WTC11 (cell line): ENCODE results near the gene ZNF423. TPM values are rescaled to one million over a fixed set of nuclear protein-coding genes. Genes with fewer than 3 reads are reported as not detected.

ENCODE experiments used
- ATAC-seq: fragments of 200-7000 bp; cut with Tn5 transposase; 2 replicates; pipeline ENCODE4 v1.10.0; 2021; ENCODE audit warnings: mild to moderate bottlenecking, moderate library complexity
- CTCF ChIA-PET: fragments of 300-600 bp; sonication (Branson Sonifier 250); formaldehyde crosslinking; loops from one replicate; lab custom pipeline; 2021; ENCODE audit warnings: antibody characterized with exemption; lab: Charles Lee
- POLR2A ChIA-PET: fragments of 350-600 bp; sonication (Branson Sonifier 250); formaldehyde crosslinking; loops from one replicate; lab custom pipeline; 2021; ENCODE audit warnings: antibody characterized with exemption; lab: Charles Lee
- DNase-seq: peaks from one replicate; pipeline ENCODE4 v3.0.0; 2021; ENCODE audit warnings: low spot score
- H3K27ac Mint-ChIP-seq: 2 replicates; pipeline ENCODE4 v1.8.0; 2021; ENCODE audit warnings: mixed read lengths
- H3K27me3 Mint-ChIP-seq: 2 replicates; pipeline ENCODE4 v1.8.0; 2021; ENCODE audit warnings: low read depth, mild to moderate bottlenecking, moderate library complexity, mixed read lengths
- H3K36me3 Mint-ChIP-seq: 2 replicates; pipeline ENCODE4 v1.8.0; 2021; ENCODE audit warnings: mixed read lengths
- H3K4me1 Mint-ChIP-seq: 2 replicates; pipeline ENCODE4 v1.8.0; 2022; ENCODE audit warnings: mixed read lengths
- H3K4me3 Mint-ChIP-seq: 2 replicates; pipeline ENCODE4 v1.8.0; 2021; ENCODE audit warnings: mild to moderate bottlenecking, moderate library complexity, mixed read lengths
- H3K9me3 Mint-ChIP-seq: 2 replicates; pipeline ENCODE4 v1.8.0; 2021; ENCODE audit warnings: mixed read lengths
- CREB1 ChIP-seq: sonication (generic); formaldehyde crosslinking; IDR thresholded peaks from 2 replicates; pipeline ENCODE4 v1.8.0; 2023; ENCODE audit warnings: mild to moderate bottlenecking, missing genetic modification reagents
- FOXJ3 ChIP-seq: sonication (generic); formaldehyde crosslinking; IDR thresholded peaks from 2 replicates; pipeline ENCODE4 v1.9.0; 2021; ENCODE audit warnings: missing genetic modification reagents, mild to moderate bottlenecking, borderline replicate concordance
- GRHL2 ChIP-seq: fragments of 250-450 bp; sonication (Bioruptor Pico); IDR thresholded peaks from 2 replicates; pipeline ENCODE4 v1.8.0; 2022; ENCODE audit warnings: mild to moderate bottlenecking, moderate library complexity; ENCODE audit not compliant: insufficient replicate concordance, severe bottlenecking
- NFE2L1 ChIP-seq: sonication (generic); formaldehyde crosslinking; IDR thresholded peaks from 2 replicates; pipeline ENCODE4 v1.8.1; 2023; ENCODE audit warnings: missing genetic modification reagents
- RELA ChIP-seq: sonication (generic); formaldehyde crosslinking; IDR thresholded peaks from 2 replicates; pipeline ENCODE4 v1.8.1; 2022; ENCODE audit warnings: missing genetic modification reagents, mild to moderate bottlenecking, borderline replicate concordance
- SMAD3 ChIP-seq: sonication (generic); formaldehyde crosslinking; IDR thresholded peaks from 2 replicates; pipeline ENCODE4 v1.8.0; 2022; ENCODE audit warnings: missing genetic modification reagents, mild to moderate bottlenecking, borderline replicate concordance
- SMAD4 ChIP-seq: sonication (generic); formaldehyde crosslinking; IDR thresholded peaks from 2 replicates; pipeline ENCODE4 v1.8.0; 2022; ENCODE audit warnings: mild to moderate bottlenecking, missing genetic modification reagents
- TEAD4 ChIP-seq: sonication (generic); formaldehyde crosslinking; IDR thresholded peaks from 2 replicates; pipeline ENCODE4 v1.8.0; 2022; ENCODE audit warnings: mild to moderate bottlenecking, missing genetic modification reagents
- ZBTB21 ChIP-seq: sonication (generic); formaldehyde crosslinking; IDR thresholded peaks from 2 replicates; pipeline ENCODE4 v1.8.1; 2023; ENCODE audit warnings: mild to moderate bottlenecking, missing genetic modification reagents, borderline replicate concordance
- total RNA-seq: library from RNA; stranded (reverse); gene quantifications from 3 replicates; pipeline ENCODE4 v1.2.3, GENCODE V29; 2021
- TF ChIP-seq, protein P1 (sequence below): sonication (generic); formaldehyde crosslinking; IDR thresholded peaks from 2 replicates; pipeline ENCODE4 v1.8.1; 2022; ENCODE audit warnings: mild to moderate bottlenecking, moderate library complexity, missing genetic modification reagents
- TF ChIP-seq, protein P2 (sequence below): sonication (generic); formaldehyde crosslinking; IDR thresholded peaks from 2 replicates; pipeline ENCODE4 v1.8.0; 2023; ENCODE audit warnings: mild to moderate bottlenecking, missing genetic modification reagents
- TF ChIP-seq, protein P3 (sequence below): fragments of 250-450 bp; sonication (Bioruptor Pico); IDR thresholded peaks from 2 replicates; pipeline ENCODE4 v1.9.0; 2021; ENCODE audit warnings: mild to moderate bottlenecking, borderline replicate concordance
- TF ChIP-seq, protein P4 (sequence below): fragments of 250-450 bp; sonication (Bioruptor Pico); IDR thresholded peaks from 2 replicates; pipeline ENCODE4 v1.9.0; 2021; ENCODE audit warnings: moderate library complexity, mild to moderate bottlenecking, inconsistent platforms, borderline replicate concordance
- TF ChIP-seq, protein P5 (sequence below): fragments of 250-450 bp; sonication (Bioruptor Pico); IDR thresholded peaks from 2 replicates; pipeline ENCODE4 v1.9.0; 2021; ENCODE audit warnings: mild to moderate bottlenecking
- TF ChIP-seq, protein P6 (sequence below): sonication (generic); formaldehyde crosslinking; conservative IDR thresholded peaks from 2 replicates; pipeline ENCODE4 v1.8.1; 2022; ENCODE audit warnings: mild to moderate bottlenecking, missing genetic modification reagents
- TF ChIP-seq, protein P7 (sequence below): sonication (generic); formaldehyde crosslinking; IDR thresholded peaks from 2 replicates; pipeline ENCODE4 v1.8.1; 2022; ENCODE audit warnings: mild to moderate bottlenecking, missing genetic modification reagents, moderate library complexity, borderline replicate concordance
- TF ChIP-seq, protein P8 (sequence below): sonication (generic); formaldehyde crosslinking; IDR thresholded peaks from 2 replicates; pipeline ENCODE4 v1.8.0; 2022; ENCODE audit warnings: mild to moderate bottlenecking, missing genetic modification reagents
- TF ChIP-seq, protein P9 (sequence below): sonication (generic); formaldehyde crosslinking; IDR thresholded peaks from 2 replicates; pipeline ENCODE4 v1.8.0; 2022; ENCODE audit warnings: missing genetic modification reagents

Gene ZNF423
- total RNA-seq, 1 experiment from 2014 or later: 38.8 TPM

DNA sequence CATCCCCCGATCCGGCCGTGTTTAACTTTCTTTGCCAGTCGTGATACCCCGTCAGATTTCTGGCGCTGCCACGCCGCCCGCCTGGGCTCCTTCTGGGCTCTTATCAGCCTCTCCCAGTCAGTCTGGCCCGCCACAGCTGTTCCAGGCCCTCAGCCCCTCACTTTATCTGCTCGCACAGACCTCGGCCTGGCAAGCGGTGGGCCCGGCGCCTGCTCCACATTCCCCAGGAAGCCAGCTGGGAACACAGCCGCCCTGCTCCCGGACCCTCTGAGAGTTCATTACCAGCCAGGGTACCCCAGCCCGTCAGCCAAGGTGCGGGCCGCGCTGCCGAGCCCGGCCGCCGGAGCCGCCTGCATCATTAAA lies 157.5 kb downstream of the ZNF423 start (continued):
- TF ChIP-seq, protein P1, sequence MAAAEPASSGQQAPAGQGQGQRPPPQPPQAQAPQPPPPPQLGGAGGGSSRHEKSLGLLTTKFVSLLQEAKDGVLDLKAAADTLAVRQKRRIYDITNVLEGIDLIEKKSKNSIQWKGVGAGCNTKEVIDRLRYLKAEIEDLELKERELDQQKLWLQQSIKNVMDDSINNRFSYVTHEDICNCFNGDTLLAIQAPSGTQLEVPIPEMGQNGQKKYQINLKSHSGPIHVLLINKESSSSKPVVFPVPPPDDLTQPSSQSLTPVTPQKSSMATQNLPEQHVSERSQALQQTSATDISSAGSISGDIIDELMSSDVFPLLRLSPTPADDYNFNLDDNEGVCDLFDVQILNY (CRISPR knock-in tag): no peak
- TF ChIP-seq SMAD3 (CRISPR knock-in tag) (no peak), ZBTB21 (no peak), FOXJ3 (no peak), GRHL2 (CRISPR knock-in tag) (no peak), TEAD4 (CRISPR knock-in tag) (no peak), NFE2L1 (CRISPR knock-in tag) (no peak), SMAD4 (CRISPR knock-in tag) (no peak)
- TF ChIP-seq, protein P2, sequence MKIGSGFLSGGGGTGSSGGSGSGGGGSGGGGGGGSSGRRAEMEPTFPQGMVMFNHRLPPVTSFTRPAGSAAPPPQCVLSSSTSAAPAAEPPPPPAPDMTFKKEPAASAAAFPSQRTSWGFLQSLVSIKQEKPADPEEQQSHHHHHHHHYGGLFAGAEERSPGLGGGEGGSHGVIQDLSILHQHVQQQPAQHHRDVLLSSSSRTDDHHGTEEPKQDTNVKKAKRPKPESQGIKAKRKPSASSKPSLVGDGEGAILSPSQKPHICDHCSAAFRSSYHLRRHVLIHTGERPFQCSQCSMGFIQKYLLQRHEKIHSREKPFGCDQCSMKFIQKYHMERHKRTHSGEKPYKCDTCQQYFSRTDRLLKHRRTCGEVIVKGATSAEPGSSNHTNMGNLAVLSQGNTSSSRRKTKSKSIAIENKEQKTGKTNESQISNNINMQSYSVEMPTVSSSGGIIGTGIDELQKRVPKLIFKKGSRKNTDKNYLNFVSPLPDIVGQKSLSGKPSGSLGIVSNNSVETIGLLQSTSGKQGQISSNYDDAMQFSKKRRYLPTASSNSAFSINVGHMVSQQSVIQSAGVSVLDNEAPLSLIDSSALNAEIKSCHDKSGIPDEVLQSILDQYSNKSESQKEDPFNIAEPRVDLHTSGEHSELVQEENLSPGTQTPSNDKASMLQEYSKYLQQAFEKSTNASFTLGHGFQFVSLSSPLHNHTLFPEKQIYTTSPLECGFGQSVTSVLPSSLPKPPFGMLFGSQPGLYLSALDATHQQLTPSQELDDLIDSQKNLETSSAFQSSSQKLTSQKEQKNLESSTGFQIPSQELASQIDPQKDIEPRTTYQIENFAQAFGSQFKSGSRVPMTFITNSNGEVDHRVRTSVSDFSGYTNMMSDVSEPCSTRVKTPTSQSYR (CRISPR knock-in tag): no peak
- TF ChIP-seq, protein P3, sequence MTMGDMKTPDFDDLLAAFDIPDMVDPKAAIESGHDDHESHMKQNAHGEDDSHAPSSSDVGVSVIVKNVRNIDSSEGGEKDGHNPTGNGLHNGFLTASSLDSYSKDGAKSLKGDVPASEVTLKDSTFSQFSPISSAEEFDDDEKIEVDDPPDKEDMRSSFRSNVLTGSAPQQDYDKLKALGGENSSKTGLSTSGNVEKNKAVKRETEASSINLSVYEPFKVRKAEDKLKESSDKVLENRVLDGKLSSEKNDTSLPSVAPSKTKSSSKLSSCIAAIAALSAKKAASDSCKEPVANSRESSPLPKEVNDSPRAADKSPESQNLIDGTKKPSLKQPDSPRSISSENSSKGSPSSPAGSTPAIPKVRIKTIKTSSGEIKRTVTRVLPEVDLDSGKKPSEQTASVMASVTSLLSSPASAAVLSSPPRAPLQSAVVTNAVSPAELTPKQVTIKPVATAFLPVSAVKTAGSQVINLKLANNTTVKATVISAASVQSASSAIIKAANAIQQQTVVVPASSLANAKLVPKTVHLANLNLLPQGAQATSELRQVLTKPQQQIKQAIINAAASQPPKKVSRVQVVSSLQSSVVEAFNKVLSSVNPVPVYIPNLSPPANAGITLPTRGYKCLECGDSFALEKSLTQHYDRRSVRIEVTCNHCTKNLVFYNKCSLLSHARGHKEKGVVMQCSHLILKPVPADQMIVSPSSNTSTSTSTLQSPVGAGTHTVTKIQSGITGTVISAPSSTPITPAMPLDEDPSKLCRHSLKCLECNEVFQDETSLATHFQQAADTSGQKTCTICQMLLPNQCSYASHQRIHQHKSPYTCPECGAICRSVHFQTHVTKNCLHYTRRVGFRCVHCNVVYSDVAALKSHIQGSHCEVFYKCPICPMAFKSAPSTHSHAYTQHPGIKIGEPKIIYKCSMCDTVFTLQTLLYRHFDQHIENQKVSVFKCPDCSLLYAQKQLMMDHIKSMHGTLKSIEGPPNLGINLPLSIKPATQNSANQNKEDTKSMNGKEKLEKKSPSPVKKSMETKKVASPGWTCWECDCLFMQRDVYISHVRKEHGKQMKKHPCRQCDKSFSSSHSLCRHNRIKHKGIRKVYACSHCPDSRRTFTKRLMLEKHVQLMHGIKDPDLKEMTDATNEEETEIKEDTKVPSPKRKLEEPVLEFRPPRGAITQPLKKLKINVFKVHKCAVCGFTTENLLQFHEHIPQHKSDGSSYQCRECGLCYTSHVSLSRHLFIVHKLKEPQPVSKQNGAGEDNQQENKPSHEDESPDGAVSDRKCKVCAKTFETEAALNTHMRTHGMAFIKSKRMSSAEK (CRISPR knock-in tag): no peak
- TF ChIP-seq, protein P4, sequence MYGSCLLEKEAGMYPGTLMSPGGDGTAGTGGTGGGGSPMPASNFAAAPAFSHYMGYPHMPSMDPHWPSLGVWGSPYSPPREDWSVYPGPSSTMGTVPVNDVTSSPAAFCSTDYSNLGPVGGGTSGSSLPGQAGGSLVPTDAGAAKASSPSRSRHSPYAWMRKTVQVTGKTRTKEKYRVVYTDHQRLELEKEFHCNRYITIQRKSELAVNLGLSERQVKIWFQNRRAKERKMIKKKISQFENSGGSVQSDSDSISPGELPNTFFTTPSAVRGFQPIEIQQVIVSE (CRISPR knock-in tag): no peak
- TF ChIP-seq, protein P5, sequence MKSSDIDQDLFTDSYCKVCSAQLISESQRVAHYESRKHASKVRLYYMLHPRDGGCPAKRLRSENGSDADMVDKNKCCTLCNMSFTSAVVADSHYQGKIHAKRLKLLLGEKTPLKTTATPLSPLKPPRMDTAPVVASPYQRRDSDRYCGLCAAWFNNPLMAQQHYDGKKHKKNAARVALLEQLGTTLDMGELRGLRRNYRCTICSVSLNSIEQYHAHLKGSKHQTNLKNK (CRISPR knock-in tag): no peak
- TF ChIP-seq, protein P6, sequence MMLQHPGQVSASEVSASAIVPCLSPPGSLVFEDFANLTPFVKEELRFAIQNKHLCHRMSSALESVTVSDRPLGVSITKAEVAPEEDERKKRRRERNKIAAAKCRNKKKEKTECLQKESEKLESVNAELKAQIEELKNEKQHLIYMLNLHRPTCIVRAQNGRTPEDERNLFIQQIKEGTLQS (CRISPR knock-in tag): no peak
- TF ChIP-seq, protein P7, sequence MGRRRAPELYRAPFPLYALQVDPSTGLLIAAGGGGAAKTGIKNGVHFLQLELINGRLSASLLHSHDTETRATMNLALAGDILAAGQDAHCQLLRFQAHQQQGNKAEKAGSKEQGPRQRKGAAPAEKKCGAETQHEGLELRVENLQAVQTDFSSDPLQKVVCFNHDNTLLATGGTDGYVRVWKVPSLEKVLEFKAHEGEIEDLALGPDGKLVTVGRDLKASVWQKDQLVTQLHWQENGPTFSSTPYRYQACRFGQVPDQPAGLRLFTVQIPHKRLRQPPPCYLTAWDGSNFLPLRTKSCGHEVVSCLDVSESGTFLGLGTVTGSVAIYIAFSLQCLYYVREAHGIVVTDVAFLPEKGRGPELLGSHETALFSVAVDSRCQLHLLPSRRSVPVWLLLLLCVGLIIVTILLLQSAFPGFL (CRISPR knock-in tag): no peak

DNA sequence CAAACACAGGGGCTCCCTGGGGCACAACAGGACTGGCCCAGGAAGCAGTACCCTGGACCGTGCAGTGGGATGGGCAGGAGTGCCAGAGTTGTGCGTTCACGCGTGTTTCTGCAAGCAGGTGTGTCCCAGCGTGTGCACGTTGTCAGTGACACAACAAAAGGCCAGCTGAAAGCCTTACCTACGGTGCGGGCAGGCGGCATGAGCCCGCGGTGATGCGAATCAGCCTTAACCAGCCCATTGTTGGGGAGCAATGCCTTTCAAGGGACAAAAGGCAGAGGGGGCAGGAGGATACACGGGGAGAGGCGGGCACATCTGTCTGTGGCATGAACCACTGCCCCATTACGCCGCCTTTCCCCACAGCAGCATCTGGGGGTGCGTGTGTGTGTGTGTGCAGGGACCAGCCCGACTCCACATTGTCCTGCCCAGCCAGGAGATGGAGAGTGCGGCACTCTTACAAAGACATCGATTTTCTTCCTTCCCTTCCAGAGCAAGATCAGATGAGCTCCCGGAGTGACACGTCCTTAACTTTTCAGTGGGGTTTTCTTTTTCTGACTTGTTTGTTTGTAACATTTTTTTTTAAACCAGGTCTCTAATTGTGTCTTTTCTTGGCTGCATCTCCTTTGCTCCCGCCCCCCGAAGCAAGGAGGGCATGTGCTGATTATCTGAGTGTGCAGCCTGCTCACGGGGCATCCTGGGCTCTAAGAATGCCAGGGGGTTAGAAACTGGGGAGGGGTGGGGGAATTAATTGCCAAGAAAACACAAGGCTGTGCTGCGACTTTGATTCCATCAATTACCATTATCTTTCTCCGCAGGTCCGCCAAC lies 158.1 kb downstream of the ZNF423 start:
- ChIA-PET POLR2A (no interaction called here), CTCF (interaction anchor here (1.0 to 2.0 kb wide), 5 partner anchors 10 to 327 kb away, joined by 3 to 6 read pairs (median 3); partner anchors contain the start of gene CNEP1R1)
- ATAC-seq: no peak
- H3K27me3 Mint-ChIP-seq: no peaks in the 10 kb centered on the region
- no peak for DNase-seq
- H3K36me3 Mint-ChIP-seq: no peaks in the 10 kb centered on the region
- no peak overlapping the region for H3K4me3 Mint-ChIP-seq
- H3K9me3 Mint-ChIP-seq: no peaks in the 10 kb centered on the region
- H3K27ac Mint-ChIP-seq: peak overlapping the region; percentile 96
- TF ChIP-seq CREB1 (no peak), SMAD3 (CRISPR knock-in tag) (no peak), RELA (CRISPR knock-in tag) (no peak)
- TF ChIP-seq, protein P8, sequence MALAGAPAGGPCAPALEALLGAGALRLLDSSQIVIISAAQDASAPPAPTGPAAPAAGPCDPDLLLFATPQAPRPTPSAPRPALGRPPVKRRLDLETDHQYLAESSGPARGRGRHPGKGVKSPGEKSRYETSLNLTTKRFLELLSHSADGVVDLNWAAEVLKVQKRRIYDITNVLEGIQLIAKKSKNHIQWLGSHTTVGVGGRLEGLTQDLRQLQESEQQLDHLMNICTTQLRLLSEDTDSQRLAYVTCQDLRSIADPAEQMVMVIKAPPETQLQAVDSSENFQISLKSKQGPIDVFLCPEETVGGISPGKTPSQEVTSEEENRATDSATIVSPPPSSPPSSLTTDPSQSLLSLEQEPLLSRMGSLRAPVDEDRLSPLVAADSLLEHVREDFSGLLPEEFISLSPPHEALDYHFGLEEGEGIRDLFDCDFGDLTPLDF (CRISPR knock-in tag): no peak
- TF ChIP-seq, protein P9, sequence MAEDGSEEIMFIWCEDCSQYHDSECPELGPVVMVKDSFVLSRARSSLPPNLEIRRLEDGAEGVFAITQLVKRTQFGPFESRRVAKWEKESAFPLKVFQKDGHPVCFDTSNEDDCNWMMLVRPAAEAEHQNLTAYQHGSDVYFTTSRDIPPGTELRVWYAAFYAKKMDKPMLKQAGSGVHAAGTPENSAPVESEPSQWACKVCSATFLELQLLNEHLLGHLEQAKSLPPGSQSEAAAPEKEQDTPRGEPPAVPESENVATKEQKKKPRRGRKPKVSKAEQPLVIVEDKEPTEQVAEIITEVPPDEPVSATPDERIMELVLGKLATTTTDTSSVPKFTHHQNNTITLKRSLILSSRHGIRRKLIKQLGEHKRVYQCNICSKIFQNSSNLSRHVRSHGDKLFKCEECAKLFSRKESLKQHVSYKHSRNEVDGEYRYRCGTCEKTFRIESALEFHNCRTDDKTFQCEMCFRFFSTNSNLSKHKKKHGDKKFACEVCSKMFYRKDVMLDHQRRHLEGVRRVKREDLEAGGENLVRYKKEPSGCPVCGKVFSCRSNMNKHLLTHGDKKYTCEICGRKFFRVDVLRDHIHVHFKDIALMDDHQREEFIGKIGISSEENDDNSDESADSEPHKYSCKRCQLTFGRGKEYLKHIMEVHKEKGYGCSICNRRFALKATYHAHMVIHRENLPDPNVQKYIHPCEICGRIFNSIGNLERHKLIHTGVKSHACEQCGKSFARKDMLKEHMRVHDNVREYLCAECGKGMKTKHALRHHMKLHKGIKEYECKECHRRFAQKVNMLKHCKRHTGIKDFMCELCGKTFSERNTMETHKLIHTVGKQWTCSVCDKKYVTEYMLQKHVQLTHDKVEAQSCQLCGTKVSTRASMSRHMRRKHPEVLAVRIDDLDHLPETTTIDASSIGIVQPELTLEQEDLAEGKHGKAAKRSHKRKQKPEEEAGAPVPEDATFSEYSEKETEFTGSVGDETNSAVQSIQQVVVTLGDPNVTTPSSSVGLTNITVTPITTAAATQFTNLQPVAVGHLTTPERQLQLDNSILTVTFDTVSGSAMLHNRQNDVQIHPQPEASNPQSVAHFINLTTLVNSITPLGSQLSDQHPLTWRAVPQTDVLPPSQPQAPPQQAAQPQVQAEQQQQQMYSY (CRISPR knock-in tag): no peak
- peaks cover 79% of the 10 kb centered on the region for H3K4me1 Mint-ChIP-seq
